CD4-positive, alpha-beta T cell treated with Interleukin-6 at 100 ng/mL for 8 hours (primary cell): ENCODE data around the gene ARMH1.
"Not testable (repeated sequence)": the region's sequence is repeated elsewhere in the genome, so short reads cannot be mapped to it uniquely, and the experiment has no call there.

Source experiments
- DNase-seq: peaks from one replicate; pipeline ENCODE4 v3.0.0-alpha.2; 2020; ENCODE audit warnings: mixed read lengths, low spot score

Gene ARMH1

GRCh38 chr1:44723496-44724295 lies 49.2 kb downstream of the ARMH1 start:
- no peak for DNase-seq

DNA sequence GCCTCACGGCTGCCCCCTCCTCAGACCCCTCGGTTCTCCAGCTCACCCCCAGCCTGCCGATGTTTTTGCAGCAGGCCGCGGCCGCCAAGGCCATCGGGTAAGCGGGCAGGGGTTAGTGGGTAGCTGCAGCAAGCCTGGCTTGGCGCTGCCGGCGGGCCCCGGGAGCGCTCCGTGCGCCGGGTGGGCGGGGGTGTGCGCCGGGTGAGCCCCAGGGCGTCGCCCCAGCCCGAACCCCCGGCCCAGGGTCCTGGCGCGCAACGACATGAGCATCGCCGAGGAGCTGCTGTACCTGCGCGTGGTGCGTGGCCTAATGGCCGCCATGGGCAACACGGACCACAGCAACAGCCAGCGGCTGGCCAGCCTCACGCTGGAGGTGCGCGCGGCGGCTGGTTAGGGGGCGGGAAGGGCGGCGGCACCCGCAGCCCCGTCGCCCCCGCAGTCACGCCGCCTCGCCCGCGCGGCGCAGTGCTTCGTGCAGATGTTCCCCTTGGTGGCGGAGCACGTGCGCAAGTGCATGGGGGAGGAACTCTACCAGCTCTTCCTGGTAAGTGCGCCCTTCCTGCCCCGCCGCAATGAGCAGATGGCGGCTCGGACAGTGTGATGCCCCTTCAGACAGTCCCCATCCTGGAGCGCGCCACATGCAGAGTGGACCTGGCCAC lies 49.9 kb downstream of the ARMH1 start:
- no peak for DNase-seq

GRCh38 chr1:44724955-44725698 lies 50.6 kb downstream of the ARMH1 start:
- DNase-seq: no peak

DNA sequence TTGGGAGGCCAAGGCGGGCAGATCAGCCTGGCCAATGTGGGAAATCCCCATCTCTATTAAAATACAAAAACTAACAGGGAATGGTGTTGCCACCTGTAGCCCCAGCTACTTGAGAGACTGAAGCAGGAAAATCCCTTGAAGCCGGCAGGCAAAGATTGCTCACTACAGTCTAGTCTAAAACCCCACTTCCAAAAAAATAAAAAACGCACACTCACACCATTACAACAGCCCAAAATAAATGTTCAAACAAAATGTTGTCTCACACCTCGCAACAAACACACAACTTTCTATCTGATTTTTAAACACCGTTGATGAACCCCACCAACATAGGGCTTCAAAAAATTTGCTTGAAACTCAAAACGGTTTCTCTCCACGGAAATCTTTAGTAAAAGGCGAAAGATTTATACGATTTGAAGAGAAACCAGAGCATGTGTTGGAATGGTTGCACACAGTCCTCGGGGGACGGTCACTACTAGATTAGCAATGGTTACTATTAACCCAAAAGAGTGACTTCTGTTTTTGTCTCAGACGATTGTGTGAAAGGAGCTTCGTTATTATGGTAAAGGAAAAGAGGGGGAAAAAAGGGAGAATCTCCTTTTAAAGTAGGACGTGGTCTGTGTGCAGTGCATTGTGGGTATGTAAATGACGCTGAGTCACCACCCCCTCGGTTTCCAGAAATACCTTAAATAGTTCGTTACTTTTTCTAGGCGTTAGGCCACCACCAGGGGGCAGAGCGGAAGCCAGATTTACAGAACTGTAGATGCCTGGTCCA lies 56.4 kb downstream of the ARMH1 start, which contains the start of gene RNU5D-1:
Gene RNU5D-1, minus strand, starts transcription at position 430 of the 772 bp plus-strand sequence.
- DNase-seq: peak; percentile 92

DNA sequence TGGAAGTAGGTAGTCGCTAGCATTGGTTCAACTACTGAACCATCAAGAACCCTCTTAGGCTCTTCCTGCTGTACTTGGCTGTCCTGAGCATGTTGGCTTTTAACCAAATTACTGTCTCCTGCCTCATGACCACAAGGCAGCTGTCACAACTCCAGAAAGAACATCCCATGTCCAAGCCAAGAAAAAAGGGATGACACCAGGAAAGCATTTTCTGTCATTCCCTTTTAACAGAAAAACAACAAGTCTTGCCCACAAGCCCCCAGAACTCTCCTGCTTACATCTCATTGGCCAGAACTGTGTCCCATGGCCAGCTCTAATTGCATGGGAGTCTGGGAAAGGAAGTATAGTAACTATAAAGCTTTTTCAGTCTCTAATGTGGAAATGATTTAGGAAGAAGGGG lies 58.9 kb downstream of the ARMH1 start:
- DNase-seq: no peak

- DNase-seq: no peak
Measured at GRCh38 chr1:44733784-44734183, 59.3 kb downstream of the ARMH1 start.

- DNase-seq: no peak
Measured at GRCh38 chr1:44735992-44736391, 61.5 kb downstream of the ARMH1 start.

- DNase-seq: not testable (repeated sequence)
Measured at GRCh38 chr1:44738953-44739306, 64.4 kb downstream of the ARMH1 start.

DNA sequence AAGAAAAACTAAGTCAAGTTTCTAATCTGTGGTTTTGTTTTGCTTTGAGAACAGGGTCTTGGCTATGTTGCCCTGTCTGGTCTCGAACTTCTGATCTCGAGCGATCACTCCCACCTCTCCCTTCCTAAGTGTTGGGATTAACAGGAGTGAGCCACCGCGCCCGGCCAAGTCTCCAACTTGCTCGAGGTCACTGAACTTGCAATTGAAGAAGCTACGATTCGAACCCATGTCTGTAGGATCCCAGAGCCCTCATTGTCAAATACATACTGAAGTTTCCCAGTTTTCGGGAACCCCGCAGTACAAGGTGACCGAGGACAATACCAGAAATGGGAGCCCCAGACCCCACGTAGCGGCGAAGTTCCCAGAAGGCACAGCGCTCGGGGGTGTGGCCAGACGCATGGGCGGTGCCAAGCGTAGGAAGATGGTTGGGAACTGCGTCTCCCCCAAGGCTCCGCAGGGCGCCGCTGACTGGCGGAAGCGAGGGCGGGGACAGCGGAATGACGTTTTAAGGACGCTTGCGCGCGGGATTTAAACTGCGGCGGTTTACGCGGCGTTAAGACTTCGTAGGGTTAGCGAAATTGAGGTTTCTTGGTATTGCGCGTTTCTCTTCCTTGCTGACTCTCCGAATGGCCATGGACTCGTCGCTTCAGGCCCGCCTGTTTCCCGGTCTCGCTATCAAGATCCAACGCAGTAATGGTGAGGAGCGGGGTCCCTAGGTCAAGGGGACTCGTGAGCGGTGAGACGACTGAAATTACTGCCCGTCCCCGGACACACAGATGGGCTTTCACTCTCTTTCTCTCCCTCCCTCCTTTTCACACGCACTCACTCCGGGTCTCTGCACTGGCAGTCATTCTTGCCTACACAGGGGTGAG lies 65.0 kb downstream of the ARMH1 start, which contains the start of gene KIF2C:
Gene KIF2C, plus strand, starts transcription at position 531 of the 872 bp plus-strand sequence. Its CDS starts 96 bp downstream, at position 627.
- DNase-seq: peak; percentile 95

GRCh38 chr1:44740179-44740617 lies 65.7 kb downstream of the ARMH1 start:
- no peak for DNase-seq

GRCh38 chr1:44743211-44743610 lies 68.7 kb downstream of the ARMH1 start:
- no peak for DNase-seq

GRCh38 chr1:44747878-44748277 lies 73.4 kb downstream of the ARMH1 start:
- no peak for DNase-seq

- DNase-seq: no peak
Measured at GRCh38 chr1:44757420-44757819, 82.9 kb downstream of the ARMH1 start.

- no peak for DNase-seq
Measured at GRCh38 chr1:44759077-44759476, 84.6 kb downstream of the ARMH1 start.

- DNase-seq: no peak
Measured at GRCh38 chr1:44760876-44761275, 86.4 kb downstream of the ARMH1 start.

DNA sequence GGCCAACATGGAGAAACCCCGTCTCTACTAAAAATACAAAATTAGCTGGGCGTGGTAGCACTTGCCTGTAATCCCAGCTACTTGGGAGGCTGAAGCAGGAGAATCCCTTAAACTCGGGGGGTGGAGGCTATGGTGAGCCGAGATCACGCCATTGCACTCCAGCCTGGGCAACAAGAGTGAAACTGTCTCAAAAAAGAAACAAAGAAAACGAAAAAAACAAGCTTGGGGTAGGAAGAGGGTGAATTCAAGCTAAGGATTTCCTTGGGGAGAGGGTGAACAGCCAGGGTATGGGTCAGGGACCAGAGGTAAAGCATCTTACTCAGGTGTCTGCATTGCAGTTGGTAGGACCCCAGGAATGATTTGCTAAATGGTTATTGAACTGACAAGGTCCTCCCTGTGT lies 91.9 kb downstream of the ARMH1 start:
- DNase-seq: not testable (repeated sequence)
